GM21723 (cell line): Measurements from ENCODE around the gene SETDB1.
"Not testable (repeated sequence)": the region's sequence is repeated elsewhere in the genome, so short reads cannot be mapped to it uniquely, and the experiment has no call there.

Experiments
- ATAC-seq: cut with Tn5 transposase; IDR thresholded peaks from one replicate; pipeline ENCODE4 v1.9.1; 2021; ENCODE audit warnings: mild to moderate bottlenecking, moderate library complexity; ENCODE audit not compliant: unreplicated experiment

Gene SETDB1

DNA sequence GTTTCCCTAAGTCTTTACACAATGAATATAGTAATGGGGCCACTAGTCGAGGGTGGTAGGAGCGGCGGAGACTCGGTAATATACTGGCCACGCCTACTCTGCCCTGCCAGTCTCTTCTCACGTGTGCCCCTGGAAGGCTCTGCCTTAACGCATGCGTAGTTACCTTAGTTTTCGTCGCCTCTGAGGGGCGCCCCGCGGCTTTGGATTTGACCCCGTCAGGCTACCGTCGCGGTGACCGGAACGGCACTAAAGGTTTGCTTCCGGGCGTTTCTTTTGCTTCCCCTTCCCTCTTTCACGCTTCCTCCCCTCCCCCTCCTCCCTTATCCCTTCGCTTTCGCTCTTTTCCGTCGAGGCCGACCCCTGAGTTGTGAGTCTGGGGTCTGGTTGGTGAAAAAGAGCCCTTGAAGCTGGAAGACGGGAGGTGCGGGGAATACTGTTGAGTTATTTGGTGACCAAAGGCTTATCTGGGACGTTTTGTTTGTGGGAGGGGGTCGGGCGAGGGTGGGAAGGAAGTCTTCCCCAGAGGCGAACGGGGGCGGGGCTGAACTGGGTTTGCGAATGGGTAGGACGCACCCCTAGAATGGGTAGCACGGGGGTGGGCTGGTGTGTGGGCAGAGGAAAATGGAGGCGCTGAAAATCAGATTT, at the start of gene SETDB1:
SETDB1 (plus strand) TSS at position 267 of the 645 bp plus-strand sequence. CDS start 1,352 bp downstream, outside the sequence.
- ATAC-seq = peak; percentile 82

- ATAC-seq = not testable (repeated sequence)
These were observed 47.2 kb upstream of the SETDB1 start for GRCh38 chr1:150878931-150879330.

DNA sequence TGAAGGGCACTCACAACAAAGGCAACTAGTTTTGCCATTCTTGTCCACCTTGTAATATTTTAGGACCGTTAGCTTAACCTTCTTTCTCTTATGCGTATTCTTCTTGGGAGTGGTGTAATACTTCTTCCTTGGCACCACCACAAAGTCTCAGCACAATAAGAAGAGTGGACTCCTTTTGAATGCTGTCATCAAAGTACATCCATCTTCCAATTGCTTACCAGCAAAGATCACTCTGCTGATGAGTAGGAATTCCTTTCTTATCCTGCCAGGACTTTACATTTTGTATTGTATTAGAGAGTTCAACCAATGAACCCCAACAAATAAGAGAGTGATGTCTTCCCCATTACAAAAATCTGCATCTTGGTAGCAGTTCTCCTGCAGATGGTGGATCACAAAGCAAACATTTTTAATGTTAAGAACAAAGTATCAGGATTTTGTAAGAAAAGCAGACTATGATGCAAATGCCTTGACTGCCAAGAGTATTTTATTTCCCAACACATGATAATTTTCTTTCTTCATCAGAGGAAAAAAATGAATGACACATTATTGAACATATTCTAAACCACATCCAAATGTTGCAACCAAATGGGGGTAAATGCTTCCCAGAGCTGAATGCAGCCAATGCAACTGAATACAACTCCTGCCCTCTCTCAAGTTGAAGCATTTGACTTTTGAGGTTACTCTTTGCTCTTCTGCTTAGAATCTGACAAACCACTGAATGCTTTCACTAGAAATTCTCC, 44.7 kb upstream of the SETDB1 start:
- no peak for ATAC-seq

GRCh38 chr1:150883121-150883520, 43.0 kb upstream of the SETDB1 start:
- not testable (repeated sequence) for ATAC-seq

DNA sequence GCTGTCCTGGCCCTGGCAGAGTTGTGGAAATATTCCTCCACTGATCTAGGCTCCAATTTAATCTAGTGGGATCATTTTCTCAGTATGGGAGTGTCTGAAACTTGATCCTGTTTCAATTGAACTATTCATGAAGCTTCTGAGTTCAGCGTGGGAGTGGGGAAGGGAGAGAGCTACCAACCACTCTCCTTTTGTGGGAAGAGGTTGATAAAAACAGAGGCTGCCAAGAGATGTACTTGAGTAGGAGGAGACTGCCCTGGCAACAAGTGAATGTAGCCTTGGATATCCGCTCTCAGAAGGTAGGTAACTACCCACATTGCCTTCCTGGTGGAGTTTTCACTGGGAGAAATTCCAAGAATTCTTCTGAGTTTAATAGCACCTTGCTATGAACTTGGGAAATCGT, 39.1 kb upstream of the SETDB1 start, which contains the start of gene CTXND2:
CTXND2 (plus strand) TSS at position 119 of the 400 bp plus-strand sequence. CDS start 25,179 bp downstream, outside the sequence.
- ATAC-seq = no peak

DNA sequence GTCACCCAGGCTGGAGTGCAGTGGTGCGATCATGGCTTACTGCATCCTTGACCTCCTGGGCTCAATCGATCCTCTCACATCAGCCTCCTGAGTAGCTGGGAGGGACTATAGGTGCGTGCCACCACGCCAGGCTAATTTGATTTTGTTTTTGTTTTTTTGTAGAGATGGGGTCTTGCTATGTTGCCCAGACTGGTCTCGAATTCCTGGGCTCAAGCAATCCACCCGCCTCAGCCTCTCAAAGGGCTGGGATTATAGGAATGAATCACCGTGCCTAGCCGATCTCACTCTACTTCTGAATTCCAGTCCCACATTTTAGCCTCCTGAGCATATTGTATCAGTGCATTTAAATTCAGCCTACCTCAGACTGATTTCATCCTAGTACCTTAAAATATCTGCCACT, 37.4 kb upstream of the SETDB1 start:
- no peak for ATAC-seq

DNA sequence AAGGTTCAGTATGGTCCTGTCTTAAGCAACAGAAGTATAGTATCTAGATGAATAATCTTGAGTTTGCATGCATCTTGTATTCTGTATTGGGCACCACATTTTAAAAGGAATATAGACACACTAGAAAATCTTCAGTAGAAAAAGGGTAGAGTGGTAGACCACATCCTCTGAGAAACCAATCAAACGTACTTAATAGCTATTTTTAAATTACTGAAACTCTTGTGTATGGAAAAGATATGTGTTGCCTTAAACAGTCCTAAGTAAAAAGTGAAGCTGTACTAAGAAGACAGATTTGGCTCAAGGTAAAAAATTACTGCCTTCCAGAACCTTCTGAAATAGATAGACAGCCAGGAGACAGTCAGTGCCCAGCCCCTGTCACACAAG, 36.1 kb upstream of the SETDB1 start:
- peak; percentile 73 for ATAC-seq

GRCh38 chr1:150893336-150893913, 32.7 kb upstream of the SETDB1 start:
- ATAC-seq = no peak

DNA sequence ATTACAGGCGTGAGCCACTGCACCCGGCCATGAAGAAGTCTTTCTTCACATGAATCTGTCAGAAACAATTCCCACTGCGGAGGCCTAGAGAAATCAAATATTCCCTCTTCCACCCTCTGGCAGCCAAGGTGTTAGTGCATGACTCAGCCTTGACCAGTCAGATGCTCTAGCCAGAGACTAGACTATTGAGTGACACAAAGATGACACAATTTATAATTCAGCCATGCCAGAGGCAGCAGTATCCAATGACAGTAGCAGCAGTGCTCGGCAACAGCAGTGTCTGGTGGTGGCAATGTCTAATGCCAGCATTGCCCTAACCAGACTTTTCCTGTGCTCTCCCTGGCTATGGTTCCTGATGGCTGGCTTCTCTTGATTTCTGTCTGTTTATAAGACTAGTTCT, 30.5 kb upstream of the SETDB1 start:
- no peak for ATAC-seq

GRCh38 chr1:150899795-150900194, 26.4 kb upstream of the SETDB1 start:
- not testable (repeated sequence) for ATAC-seq

DNA sequence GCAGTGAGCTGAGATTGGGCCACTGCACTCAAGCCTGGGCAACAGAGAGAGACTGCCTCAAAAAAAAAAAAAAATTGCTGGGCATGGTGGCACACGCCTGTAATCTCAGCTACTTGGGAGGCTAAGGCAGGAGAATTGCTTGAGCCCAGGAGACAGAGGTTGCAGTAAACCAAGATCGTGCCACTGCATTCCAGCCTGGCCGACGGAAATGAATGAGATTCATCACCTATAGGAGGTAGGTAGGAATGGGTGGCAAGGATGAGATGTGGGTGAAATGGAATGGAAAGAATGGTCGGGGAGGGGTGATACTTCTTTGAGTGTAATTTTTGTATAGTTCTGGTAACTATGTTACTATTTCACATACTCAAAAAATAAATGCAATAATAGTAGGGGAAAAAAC, 23.8 kb upstream of the SETDB1 start:
- ATAC-seq = no peak

GRCh38 chr1:150902751-150903150, 23.4 kb upstream of the SETDB1 start:
- no peak for ATAC-seq

- no peak for ATAC-seq
These were observed 20.9 kb upstream of the SETDB1 start for GRCh38 chr1:150905301-150905700.

DNA sequence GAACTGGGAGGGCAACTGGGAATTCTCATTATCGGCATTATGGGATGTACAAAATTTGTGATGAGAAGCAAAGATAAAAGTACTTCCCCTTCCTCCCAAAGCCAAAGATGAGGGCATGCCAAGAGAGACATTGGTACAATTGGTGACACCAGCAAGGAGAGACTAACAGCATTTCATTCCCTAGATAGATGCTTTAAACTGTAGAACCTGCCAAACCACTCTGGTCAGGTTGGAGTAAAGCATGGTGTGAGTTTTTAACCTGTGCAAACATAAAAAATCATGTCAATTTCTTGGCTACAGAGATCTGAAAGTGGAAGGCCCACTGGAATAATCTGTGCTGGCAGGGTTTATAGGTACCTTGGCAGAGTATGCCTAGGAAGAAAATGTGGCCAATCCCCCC, 19.8 kb upstream of the SETDB1 start:
- ATAC-seq = no peak

- no peak for ATAC-seq
These were observed 19.4 kb upstream of the SETDB1 start for GRCh38 chr1:150906813-150907212.

GRCh38 chr1:150909585-150910180, 16.5 kb upstream of the SETDB1 start:
- ATAC-seq = no peak

- ATAC-seq = no peak
These were observed 13.5 kb upstream of the SETDB1 start for GRCh38 chr1:150912623-150913022.

- no peak for ATAC-seq
These were observed 8.8 kb upstream of the SETDB1 start for GRCh38 chr1:150917387-150917786.

GRCh38 chr1:150922519-150922975, 3.6 kb upstream of the SETDB1 start:
- peak; percentile 62 for ATAC-seq

GRCh38 chr1:150925080-150925479, 1.1 kb upstream of the SETDB1 start:
- no peak for ATAC-seq

DNA sequence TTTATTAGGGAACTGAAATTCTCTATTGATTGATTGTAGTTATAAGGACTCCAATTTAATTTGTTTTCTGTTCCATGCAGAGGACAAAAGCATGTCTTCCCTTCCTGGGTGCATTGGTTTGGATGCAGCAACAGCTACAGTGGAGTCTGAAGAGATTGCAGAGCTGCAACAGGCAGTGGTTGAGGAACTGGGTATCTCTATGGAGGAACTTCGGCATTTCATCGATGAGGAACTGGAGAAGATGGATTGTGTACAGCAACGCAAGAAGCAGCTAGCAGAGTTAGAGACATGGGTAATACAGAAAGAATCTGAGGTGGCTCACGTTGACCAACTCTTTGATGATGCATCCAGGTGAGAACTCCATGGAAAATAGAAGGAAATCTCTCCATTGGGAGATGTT, 1.5 kb downstream of the SETDB1 start:
- no peak for ATAC-seq
